Measurements from ENCODE around the gene IGIP.

IGIP gene

DNA sequence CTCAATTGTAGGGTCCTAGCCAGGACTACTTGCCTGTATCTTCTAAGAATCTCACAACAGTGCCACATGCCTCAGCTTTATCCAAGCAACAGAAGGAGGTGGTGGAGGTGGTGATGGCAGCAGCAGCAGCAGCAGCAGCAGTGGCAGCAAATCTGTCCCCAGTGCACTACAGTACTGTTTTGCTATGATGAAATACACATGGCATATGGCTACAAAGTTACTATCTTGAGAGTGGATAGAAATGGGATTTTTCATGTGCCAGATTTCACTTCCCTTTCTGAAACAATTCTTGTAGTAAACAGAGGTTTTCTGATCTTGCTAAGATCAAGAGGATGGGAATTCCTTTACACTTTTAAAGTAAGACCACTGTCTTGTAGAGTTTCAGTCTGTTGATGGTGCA is 41.2 kb downstream of the IGIP start:
- no peak for DNase-seq (ENCODE audit: low read depth)

GRCh38 chr5:140168371-140168770 is 42.6 kb downstream of the IGIP start:
- no peak for DNase-seq (ENCODE audit: low read depth)

- DNase-seq (ENCODE audit: low read depth): no peak
Measured at GRCh38 chr5:140169410-140169809, 43.7 kb downstream of the IGIP start.

DNA sequence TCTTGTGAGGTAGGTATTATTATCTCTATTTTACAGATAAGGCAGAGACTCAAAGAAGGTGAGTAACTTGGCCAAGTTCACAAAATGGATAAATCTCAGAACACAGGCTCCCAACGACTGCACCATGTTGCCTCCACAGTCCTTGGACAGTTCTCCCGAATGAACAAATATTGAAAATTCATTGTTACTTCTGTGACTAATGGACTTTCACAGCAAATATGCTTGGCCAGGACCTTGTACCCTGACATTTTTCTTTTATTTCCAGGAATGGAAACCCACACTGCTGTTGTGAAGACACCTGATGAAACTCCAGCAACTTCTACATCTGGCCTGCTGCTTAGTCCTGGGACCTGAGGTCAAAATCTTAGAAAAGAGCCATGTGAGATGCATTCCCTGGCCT is 46.7 kb downstream of the IGIP start:
- no peak for DNase-seq (ENCODE audit: low read depth)

DNA sequence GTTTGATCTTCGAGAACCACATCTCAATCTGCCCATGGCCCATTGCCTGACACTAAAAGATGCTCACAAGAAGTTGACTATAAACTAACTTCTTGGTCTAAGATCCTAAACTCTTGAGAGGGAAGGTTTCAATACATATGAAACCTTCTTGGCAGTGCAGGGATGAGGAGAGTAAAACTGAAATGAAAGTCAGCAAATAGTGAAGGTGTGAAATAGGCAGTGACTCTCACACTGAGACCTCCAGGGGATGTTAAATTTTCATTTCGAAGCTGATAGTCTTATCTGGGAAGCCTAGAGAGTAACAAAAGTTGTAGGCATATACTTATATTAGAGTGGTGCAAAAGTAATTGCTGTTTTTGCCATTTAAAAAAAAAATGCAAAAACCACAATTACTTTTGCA is 48.3 kb downstream of the IGIP start:
- no peak for DNase-seq (ENCODE audit: low read depth)

DNA sequence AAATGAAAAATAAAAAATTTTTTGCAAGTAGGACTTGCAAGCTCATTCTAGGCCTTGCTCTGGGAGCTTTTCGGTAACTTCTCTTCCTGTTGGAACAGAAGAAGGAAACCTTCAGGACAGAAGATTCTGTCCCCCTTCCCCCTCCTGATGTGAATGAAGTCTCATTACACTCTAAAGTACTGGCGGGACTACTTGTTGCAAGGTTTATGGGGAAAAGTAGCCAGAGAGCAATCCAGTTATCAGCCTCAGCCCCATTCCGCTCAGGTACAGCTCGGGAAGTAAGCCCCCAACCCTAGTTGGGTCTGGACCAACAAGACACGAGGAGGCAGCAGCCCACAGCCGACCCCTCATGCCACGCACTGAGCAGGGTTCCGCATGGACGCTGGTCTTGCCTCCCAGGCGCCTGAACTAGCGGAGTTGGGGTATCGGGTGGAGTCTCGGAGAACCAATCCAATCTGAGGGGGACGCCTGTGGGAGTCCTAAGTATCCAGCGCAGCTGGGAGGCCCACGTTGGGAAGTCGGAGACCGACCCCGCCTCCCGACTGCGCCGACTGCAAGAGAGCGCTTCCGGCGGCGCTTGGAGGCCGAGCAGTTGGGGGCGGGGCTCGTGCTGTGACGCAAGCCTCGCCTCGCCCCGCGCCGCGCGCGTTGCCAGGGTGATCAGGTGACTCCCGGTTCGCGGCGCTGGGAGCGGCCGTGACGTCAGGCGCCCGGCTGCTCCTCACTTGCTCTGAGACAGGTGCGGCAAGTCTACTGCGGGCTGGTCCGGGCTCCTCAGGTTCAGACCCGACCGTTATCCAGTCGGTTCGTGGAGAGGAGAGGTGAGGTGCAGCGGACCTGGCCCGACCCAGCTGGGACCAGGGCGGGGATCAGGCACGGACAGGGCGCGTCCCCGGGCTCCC is 49.0 kb downstream of the IGIP start, which contains the start of gene CYSTM1:
Gene CYSTM1 (plus strand): TSS at position 724 of the 902 bp plus-strand sequence. CDS start 19,278 bp downstream, outside the sequence.
- peak; percentile 94 for DNase-seq (ENCODE audit: low read depth)

DNA sequence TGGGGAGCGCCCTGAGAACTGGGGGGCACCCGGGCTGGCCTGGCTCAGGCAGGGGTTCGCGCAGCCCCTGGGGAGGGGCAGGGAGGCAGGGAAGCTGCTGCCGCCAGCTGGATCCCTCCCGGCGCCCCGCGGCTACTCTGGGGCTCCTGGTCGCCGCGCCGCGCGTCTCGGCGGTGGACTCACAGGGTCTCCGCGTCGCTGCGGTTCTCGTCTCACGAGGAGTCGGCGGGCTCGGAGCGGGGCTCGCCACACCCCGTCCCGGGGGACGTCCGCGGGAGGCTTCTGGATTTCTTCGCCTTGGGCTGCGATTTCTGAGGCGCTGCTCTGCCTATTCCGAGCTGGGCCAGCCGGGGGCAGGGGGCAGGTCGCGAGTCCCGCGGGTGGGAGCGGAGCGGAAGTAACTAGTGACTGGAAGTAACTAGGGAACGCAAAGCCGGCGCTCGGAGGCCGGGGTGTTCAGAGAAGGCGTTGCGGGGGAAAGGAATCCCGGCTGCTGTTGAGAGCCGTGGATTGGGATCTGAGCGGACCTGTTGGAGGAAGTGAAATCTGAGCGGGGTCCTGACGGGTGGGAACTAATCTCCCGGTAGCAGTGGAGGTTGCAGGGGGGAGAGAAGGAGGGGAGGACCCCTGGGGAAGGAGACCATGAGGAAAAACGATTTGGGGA is 49.8 kb downstream of the IGIP start:
- peak; percentile 40 for DNase-seq (ENCODE audit: low read depth)

- DNase-seq (ENCODE audit: low read depth): no peak
Measured at GRCh38 chr5:140176031-140176387, 50.3 kb downstream of the IGIP start.

- DNase-seq (ENCODE audit: low read depth): no peak
Measured at GRCh38 chr5:140178086-140178410, 52.3 kb downstream of the IGIP start.

- no peak for DNase-seq (ENCODE audit: low read depth)
Measured at GRCh38 chr5:140178482-140179116, 52.9 kb downstream of the IGIP start.

Measured in activated T-cell treated with anti-CD3 and anti-CD28 coated beads for 24 hours (primary cell).